GM23248 (cell line): Measurements from ENCODE around the gene RNF111. TPM values are rescaled to one million over a fixed set of nuclear protein-coding genes. Genes with fewer than 3 reads are reported as not detected.

ENCODE experiments used
- DNase-seq: peaks from one replicate; pipeline ENCODE4 v3.0.0-alpha.2; 2015
- H2AFZ ChIP-seq: fragments of 200-600 bp; sonication (generic); 2 replicates; pipeline ENCODE4 v1.6.1; 2016; ENCODE audit warnings: antibody characterized with exemption
- H3F3A ChIP-seq: fragments of 200-600 bp; sonication (generic); 2 replicates; pipeline ENCODE4 v1.6.1; 2016; ENCODE audit warnings: mild to moderate bottlenecking, antibody characterized with exemption, mixed run types; ENCODE audit not compliant: insufficient read depth
- H3K27ac ChIP-seq: fragments of 200-600 bp; sonication (generic); 2 replicates; pipeline ENCODE4 v1.5.1; 2016; ENCODE audit warnings: mild to moderate bottlenecking
- H3K27me3 ChIP-seq: fragments of 200-600 bp; sonication (generic); replicated peaks from 2 replicates; pipeline ENCODE4 v1.6.1; 2016; ENCODE audit warnings: mild to moderate bottlenecking; ENCODE audit not compliant: insufficient read depth
- H3K36me3 ChIP-seq: fragments of 200-600 bp; sonication (generic); 2 replicates; pipeline ENCODE4 v1.6.1; 2016; ENCODE audit warnings: low read depth, mild to moderate bottlenecking
- H3K4me1 ChIP-seq: fragments of 200-600 bp; sonication (generic); 2 replicates; pipeline ENCODE4 v1.6.1; 2016; ENCODE audit warnings: mild to moderate bottlenecking; ENCODE audit not compliant: insufficient read depth
- H3K4me2 ChIP-seq: fragments of 200-600 bp; sonication (generic); one replicate; pipeline ENCODE4 v1.6.1; 2016; ENCODE audit warnings: mild to moderate bottlenecking; ENCODE audit not compliant: unreplicated experiment
- H3K4me3 ChIP-seq: fragments of 200-600 bp; sonication (generic); 2 replicates; pipeline ENCODE4 v1.5.1; 2016; ENCODE audit warnings: mild to moderate bottlenecking
- H3K79me2 ChIP-seq: fragments of 200-600 bp; sonication (generic); 2 replicates; pipeline ENCODE4 v1.6.1; 2016; ENCODE audit warnings: mild to moderate bottlenecking; ENCODE audit not compliant: insufficient read depth
- H3K9ac ChIP-seq: fragments of 200-600 bp; sonication (generic); 2 replicates; pipeline ENCODE4 v1.6.1; 2016; ENCODE audit warnings: mild to moderate bottlenecking
- H3K9me2 ChIP-seq: fragments of 200-600 bp; sonication (generic); 2 replicates; pipeline ENCODE4 v1.6.1; 2016; ENCODE audit warnings: mixed run types, mild to moderate bottlenecking, moderate library complexity; ENCODE audit not compliant: insufficient read depth
- H3K9me3 ChIP-seq: fragments of 200-600 bp; sonication (generic); one replicate; pipeline ENCODE4 v1.6.1; 2017; ENCODE audit warnings: low read depth
- H4K20me1 ChIP-seq: fragments of 200-600 bp; sonication (generic); 2 replicates; pipeline ENCODE4 v1.6.0; 2016; ENCODE audit not compliant: insufficient read depth
- EZH2 ChIP-seq: fragments of 200-600 bp; sonication (generic); IDR thresholded peaks from 2 replicates; pipeline ENCODE4 v1.6.1; 2018; ENCODE audit warnings: antibody characterized with exemption, mild to moderate bottlenecking; ENCODE audit not compliant: insufficient read depth, poor library complexity, severe bottlenecking
- EZH2phosphoT487 ChIP-seq: fragments of 200-600 bp; sonication (generic); IDR thresholded peaks from 2 replicates; pipeline ENCODE4 v1.6.1; 2018; ENCODE audit warnings: antibody characterized with exemption, moderate library complexity, mild to moderate bottlenecking, low read depth; ENCODE audit not compliant: insufficient read depth
- WGBS, 2 experiments: methylation state at CpG; one replicate each; pipeline ENCODE4 v1.1.6; 2015 to 2017; ENCODE audit warnings: low lambda C conversion rate in 2 of 2, low coverage in 1 of 2; ENCODE audit errors: missing lambda C conversion rate in 2 of 2; 5-methylcytosine and 5-hydroxymethylcytosine counted together
- in situ Hi-C: fragments of 300-500 bp; cut with MboI; formaldehyde crosslinking; loops from 2 replicates; pipeline ENCODE4 v1.15.0; 2020
- polyA plus RNA-seq: library from polyadenylated mRNA; unstranded; fragments of >200 nt; fragmentation: Nextera tagmentation; extraction: Ambion mirVana; gene quantifications from 2 replicates; pipeline ENCODE4 v1.2.1, GENCODE V29; 2016
- total RNA-seq: library from RNA; depleted of rRNA; stranded (reverse); fragments of >200 nt; shearing (Covaris generic); gene quantifications from 2 replicates; pipeline ENCODE4 v1.2.3, GENCODE V29; 2014

RNF111 gene
- total and polyA plus RNA-seq, 2 experiments from 2014 or later = 17.8 to 24.4 TPM

DNA sequence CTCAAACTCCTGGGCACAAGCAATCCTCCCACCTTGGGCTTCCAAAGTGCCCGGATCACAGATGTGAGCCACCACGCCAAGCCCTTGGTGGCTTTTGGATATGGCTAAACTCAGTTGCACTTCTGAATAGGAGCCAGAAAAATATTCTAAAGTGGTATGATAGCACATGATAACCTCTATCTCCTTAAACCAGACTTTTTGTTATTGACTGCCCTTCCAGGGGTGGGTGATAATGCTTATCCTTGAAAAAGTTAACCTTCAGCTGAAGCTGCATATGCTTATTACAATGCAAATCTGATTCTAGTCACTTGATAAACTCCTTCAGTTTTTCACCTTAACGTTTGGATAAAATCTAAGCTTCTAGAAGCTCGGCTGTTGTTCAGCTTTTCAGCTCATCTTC lies 123.8 kb downstream of the RNF111 start:
- no peak overlapping the region for H3K9ac ChIP-seq
- H3K36me3 ChIP-seq = 0 out of 2 replicates have a peak, but pooled peaks cover 12% of the 10 kb centered on the region
- in situ Hi-C loops = no loop called here
- peaks cover 4% of the 10 kb centered on the region; the same call in 1 of the 2 replicates for H3F3A ChIP-seq
- no peaks in the 10 kb centered on the region for H3K27me3 ChIP-seq
- peaks cover 11% of the 10 kb centered on the region for H3K4me1 ChIP-seq
- TF ChIP-seq EZH2 = no peak
- no peak for TF ChIP-seq EZH2phosphoT487
- no peaks in the 10 kb centered on the region for H3K9me2 ChIP-seq
- no peak overlapping the region for H3K4me3 ChIP-seq
- H3K9me3 ChIP-seq = no peaks in the 10 kb centered on the region
- H4K20me1 ChIP-seq = no peaks in the 10 kb centered on the region
- H3K4me2 ChIP-seq = no peak overlapping the region
- H2AFZ ChIP-seq = no peak overlapping the region
- H3K79me2 ChIP-seq = peaks cover 36% of the 10 kb centered on the region
- no peak for DNase-seq
- 89 to 91% methylated on average over 4 of the region's 4 CpGs for WGBS, 2 experiments
- H3K27ac ChIP-seq = no peak overlapping the region

- peak; percentile 29 for DNase-seq
- H2AFZ ChIP-seq = no peak overlapping the region
- H3K27me3 ChIP-seq = no peaks in the 10 kb centered on the region
- no peaks in the 10 kb centered on the region for H3K9me3 ChIP-seq
- no peak overlapping the region for H3K27ac ChIP-seq
- H3K79me2 ChIP-seq = peaks cover 15% of the 10 kb centered on the region; the same call in 1 of the 2 replicates
- no peak overlapping the region for H3K9ac ChIP-seq
- in situ Hi-C loops = no loop called here
- no peak overlapping the region for H3K4me2 ChIP-seq
- H4K20me1 ChIP-seq = no peaks in the 10 kb centered on the region
- no peaks in the 10 kb centered on the region for H3K9me2 ChIP-seq
- H3K4me1 ChIP-seq = 0 out of 2 replicates have a peak, but pooled peaks cover 7% of the 10 kb centered on the region
- WGBS, 2 experiments = 63 to 66% methylated on average over 2 of the region's 2 CpGs
- no peak for TF ChIP-seq EZH2
- TF ChIP-seq EZH2phosphoT487 = no peak
- no peak overlapping the region for H3K4me3 ChIP-seq
- H3K36me3 ChIP-seq = 0 out of 2 replicates have a peak, but pooled peaks cover 12% of the 10 kb centered on the region
- H3F3A ChIP-seq = peaks cover 4% of the 10 kb centered on the region; the same call in 1 of the 2 replicates
These were observed 127.6 kb downstream of the RNF111 start for GRCh38 chr15:59115047-59115446.

DNA sequence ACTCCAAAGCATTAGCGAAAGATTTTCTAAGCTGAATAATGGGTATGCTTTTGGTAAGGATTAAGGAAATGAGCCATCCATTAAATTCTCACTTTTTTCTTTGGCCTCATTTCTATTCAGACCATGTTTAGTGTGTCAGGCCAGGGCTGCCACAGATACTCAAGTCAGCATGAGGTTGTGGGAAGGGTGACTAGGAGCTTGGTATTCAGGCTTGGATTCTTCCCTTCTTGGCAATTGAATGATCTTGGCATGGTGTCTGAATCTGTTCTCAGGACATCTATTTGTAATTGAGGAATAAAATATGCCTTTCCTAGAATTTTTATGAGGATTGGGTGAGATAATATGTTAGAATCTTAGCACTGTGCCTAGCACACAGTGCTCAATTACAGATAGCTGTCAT lies 128.7 kb downstream of the RNF111 start:
- Histone ChIP-seq H3F3A (peaks cover 10% of the 10 kb centered on the region), H3K36me3 (0 out of 2 replicates have a peak, but pooled peaks cover 12% of the 10 kb centered on the region), H4K20me1 (no peaks in the 10 kb centered on the region), H3K4me1 (0 out of 2 replicates have a peak, but pooled peaks cover 7% of the 10 kb centered on the region), H3K27ac (no peak overlapping the region), H2AFZ (no peak overlapping the region), H3K9ac (no peak overlapping the region), H3K9me2 (no peaks in the 10 kb centered on the region), H3K9me3 (no peaks in the 10 kb centered on the region), H3K27me3 (no peaks in the 10 kb centered on the region), H3K4me3 (no peak overlapping the region), H3K79me2 (peaks cover 15% of the 10 kb centered on the region; the same call in 1 of the 2 replicates), H3K4me2 (no peak overlapping the region)
- no peak for TF ChIP-seq EZH2
- TF ChIP-seq EZH2phosphoT487 = no peak
- WGBS, 2 experiments = 86 to 100% methylated on average over 1 of the region's 1 CpG
- peak; percentile 81 for DNase-seq
- in situ Hi-C loops = no loop called here

GRCh38 chr15:59116771-59117170 lies 129.3 kb downstream of the RNF111 start:
- in situ Hi-C loops = no loop called here
- 0 out of 2 replicates have a peak, but pooled peaks cover 12% of the 10 kb centered on the region for H3K36me3 ChIP-seq

More at GRCh38 chr15:59116771-59117170, 129.3 kb downstream of the RNF111 start:
- H3K9me2 ChIP-seq = no peaks in the 10 kb centered on the region
- no peak overlapping the region for H2AFZ ChIP-seq
- no peak overlapping the region for H3K27ac ChIP-seq
- no peak overlapping the region for H3K4me2 ChIP-seq
- no peak for DNase-seq
- H3F3A ChIP-seq = peaks cover 14% of the 10 kb centered on the region
- 0 out of 2 replicates have a peak, but pooled peaks cover 7% of the 10 kb centered on the region for H3K4me1 ChIP-seq
- H4K20me1 ChIP-seq = no peaks in the 10 kb centered on the region
- TF ChIP-seq EZH2 (no peak), EZH2phosphoT487 (no peak)
- H3K27me3 ChIP-seq = no peaks in the 10 kb centered on the region
- 0 out of 2 replicates have a peak, but pooled peaks cover 13% of the 10 kb centered on the region for H3K79me2 ChIP-seq
- H3K4me3 ChIP-seq = no peak overlapping the region
- H3K9ac ChIP-seq = no peak overlapping the region
- no peaks in the 10 kb centered on the region for H3K9me3 ChIP-seq
- 98% methylated on average over 6 of the region's 6 CpGs for WGBS, 2 experiments
